Measurements from ENCODE around the gene TMCO2. TPM values are rescaled to one million over a fixed set of nuclear protein-coding genes. Genes with fewer than 3 reads are reported as not detected.
"Not testable (repeated sequence)": the region's sequence is repeated elsewhere in the genome, so short reads cannot be mapped to it uniquely, and the experiment has no call there.

Gene TMCO2
- total RNA-seq = not detected
- long read RNA-seq = 0 reads

DNA sequence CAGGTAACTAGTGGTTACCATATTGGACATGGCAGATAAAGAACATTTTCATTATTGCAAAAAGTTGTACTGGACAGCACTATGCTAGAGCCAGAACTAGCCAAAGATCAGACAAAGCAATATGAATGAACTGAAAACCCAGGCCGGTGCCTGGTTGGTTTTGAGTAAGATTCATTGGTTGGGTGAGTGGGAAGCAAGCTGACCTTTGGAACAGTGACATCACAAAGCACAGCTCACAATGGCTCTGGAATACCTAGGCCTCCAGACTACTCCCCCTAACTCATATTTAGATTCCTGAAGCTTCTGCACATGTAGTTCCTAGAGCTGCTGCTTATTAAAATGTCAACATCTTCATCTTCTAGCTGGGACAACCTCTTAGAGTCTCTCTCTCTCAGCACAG, at the start of gene TMCO2:
TMCO2 (plus strand) TSS at position 283 of the 400 bp plus-strand sequence; CDS start at position 340, 57 bp downstream.
- H3K36me3 ChIP-seq = no peaks in the 10 kb centered on the region
- intact Hi-C loops (cut with micrococcal nuclease) = no loop called here
- no peak within 1 kb of the TSS for H3K4me3 ChIP-seq
- no peaks in the 10 kb centered on the region for H3K9me3 ChIP-seq (replicated peaks)
- H3K27ac ChIP-seq (replicated peaks) = no peak within 1 kb of the TSS
- TF ChIP-seq, protein P1, sequence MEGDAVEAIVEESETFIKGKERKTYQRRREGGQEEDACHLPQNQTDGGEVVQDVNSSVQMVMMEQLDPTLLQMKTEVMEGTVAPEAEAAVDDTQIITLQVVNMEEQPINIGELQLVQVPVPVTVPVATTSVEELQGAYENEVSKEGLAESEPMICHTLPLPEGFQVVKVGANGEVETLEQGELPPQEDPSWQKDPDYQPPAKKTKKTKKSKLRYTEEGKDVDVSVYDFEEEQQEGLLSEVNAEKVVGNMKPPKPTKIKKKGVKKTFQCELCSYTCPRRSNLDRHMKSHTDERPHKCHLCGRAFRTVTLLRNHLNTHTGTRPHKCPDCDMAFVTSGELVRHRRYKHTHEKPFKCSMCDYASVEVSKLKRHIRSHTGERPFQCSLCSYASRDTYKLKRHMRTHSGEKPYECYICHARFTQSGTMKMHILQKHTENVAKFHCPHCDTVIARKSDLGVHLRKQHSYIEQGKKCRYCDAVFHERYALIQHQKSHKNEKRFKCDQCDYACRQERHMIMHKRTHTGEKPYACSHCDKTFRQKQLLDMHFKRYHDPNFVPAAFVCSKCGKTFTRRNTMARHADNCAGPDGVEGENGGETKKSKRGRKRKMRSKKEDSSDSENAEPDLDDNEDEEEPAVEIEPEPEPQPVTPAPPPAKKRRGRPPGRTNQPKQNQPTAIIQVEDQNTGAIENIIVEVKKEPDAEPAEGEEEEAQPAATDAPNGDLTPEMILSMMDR (IDR thresholded peaks at IDR 0.05; ENCODE audit: borderline replicate concordance) = no peak
- peaks cover 16% of the 10 kb centered on the region for H3K4me1 ChIP-seq
- DNase-seq = no peak
- no peaks in the 10 kb centered on the region for H3K27me3 ChIP-seq (ENCODE audit: low read depth)

- Histone ChIP-seq H3K27me3 (ENCODE audit: low read depth) (no peaks in the 10 kb centered on the region), H3K36me3 (peaks cover 48% of the 10 kb centered on the region), H3K27ac (replicated peaks) (no peak overlapping the region), H3K4me1 (peaks cover 12% of the 10 kb centered on the region), H3K4me3 (no peak overlapping the region), H3K9me3 (replicated peaks) (no peaks in the 10 kb centered on the region)
- no peak for DNase-seq
- intact Hi-C loops (cut with micrococcal nuclease) = no loop called here
- TF ChIP-seq, protein P1 (IDR thresholded peaks at IDR 0.05; ENCODE audit: borderline replicate concordance) = no peak
Observed at GRCh38 chr1:40199126-40199525, 48.6 kb upstream of the TMCO2 start.

DNA sequence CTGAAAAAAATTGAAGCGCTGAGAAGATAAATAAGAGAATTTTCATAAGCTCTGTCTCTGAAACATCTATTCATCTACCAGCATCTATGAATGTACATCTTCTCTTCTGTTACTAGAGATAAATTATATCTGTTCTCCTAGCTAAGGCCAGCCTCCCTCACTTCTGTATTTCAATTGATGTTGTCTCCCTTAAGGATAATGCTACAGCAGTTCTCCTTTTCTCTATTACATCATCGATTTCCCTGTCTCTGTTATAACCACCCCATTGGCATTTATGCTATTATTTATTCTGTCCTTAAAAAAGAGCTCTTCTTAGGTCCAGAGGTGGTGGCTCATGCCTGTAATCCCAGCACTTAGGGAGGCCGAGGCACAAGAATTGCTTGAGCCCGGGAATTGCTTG, 42.9 kb upstream of the TMCO2 start:
- Histone ChIP-seq H3K27me3 (ENCODE audit: low read depth) (no peaks in the 10 kb centered on the region), H3K36me3 (peaks cover 59% of the 10 kb centered on the region)
- intact Hi-C loops (cut with micrococcal nuclease) = no loop called here

DNA sequence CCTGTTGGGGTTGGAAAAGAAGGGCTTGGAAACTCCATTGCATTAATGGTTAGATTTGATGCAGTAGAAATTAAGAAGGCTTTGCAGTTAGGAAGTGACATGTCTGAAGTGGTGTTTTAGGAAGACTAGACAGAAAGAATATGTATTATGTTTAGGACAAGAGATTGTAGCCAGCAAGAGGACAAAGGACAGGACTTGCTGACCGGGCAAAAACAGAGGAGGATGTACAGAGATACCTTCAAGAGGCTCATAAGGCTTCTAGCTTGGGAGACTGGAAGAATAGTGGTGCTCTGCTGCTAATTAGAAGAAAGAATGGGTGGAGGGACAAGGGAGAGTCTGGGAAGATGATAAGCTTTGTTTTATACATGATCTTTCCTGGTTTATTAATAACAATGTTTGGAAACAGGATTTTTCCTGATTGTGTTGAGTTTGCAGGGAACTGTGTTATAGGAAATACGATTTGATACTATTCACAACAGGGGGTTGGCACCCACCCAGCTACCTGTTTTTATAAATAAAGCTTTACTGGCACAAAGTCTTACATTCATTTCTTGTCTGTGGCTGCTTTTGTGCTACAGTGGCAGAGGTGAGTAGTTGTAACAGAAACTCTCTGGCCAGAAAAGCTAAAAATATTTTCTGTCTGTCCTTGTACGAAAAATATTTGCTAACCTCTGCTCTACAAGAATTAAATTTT, 37.1 kb upstream of the TMCO2 start:
- DNase-seq = no peak
- Histone ChIP-seq H3K36me3 (peaks cover 44% of the 10 kb centered on the region), H3K4me3 (no peak overlapping the region), H3K27ac (replicated peaks) (no peak overlapping the region), H3K9me3 (replicated peaks) (no peaks in the 10 kb centered on the region), H3K27me3 (ENCODE audit: low read depth) (no peaks in the 10 kb centered on the region), H3K4me1 (peaks cover 20% of the 10 kb centered on the region)
- intact Hi-C loops (cut with micrococcal nuclease) = no loop called here
- TF ChIP-seq, protein P1 (IDR thresholded peaks at IDR 0.05; ENCODE audit: borderline replicate concordance) = no peak

More for the DNA sequence above, 42.9 kb upstream of the TMCO2 start:
- H3K4me1 ChIP-seq = peaks cover 8% of the 10 kb centered on the region
- H3K9me3 ChIP-seq (replicated peaks) = no peaks in the 10 kb centered on the region
- H3K27ac ChIP-seq (replicated peaks) = no peak overlapping the region
- DNase-seq = no peak
- no peak overlapping the region for H3K4me3 ChIP-seq
- TF ChIP-seq, protein P1 (IDR thresholded peaks at IDR 0.05; ENCODE audit: borderline replicate concordance) = no peak

- intact Hi-C loops (cut with micrococcal nuclease) = no loop called here
- H3K4me3 ChIP-seq = no peak overlapping the region
- H3K36me3 ChIP-seq = peaks cover 28% of the 10 kb centered on the region
- H3K4me1 ChIP-seq = no peaks in the 10 kb centered on the region
- H3K9me3 ChIP-seq (replicated peaks) = no peaks in the 10 kb centered on the region
- DNase-seq = no peak
- H3K27ac ChIP-seq (replicated peaks) = no peak overlapping the region
- TF ChIP-seq, protein P1 (IDR thresholded peaks at IDR 0.05; ENCODE audit: borderline replicate concordance) = no peak
- H3K27me3 ChIP-seq (ENCODE audit: low read depth) = no peaks in the 10 kb centered on the region
Observed at GRCh38 chr1:40218333-40218732, 29.4 kb upstream of the TMCO2 start.

DNA sequence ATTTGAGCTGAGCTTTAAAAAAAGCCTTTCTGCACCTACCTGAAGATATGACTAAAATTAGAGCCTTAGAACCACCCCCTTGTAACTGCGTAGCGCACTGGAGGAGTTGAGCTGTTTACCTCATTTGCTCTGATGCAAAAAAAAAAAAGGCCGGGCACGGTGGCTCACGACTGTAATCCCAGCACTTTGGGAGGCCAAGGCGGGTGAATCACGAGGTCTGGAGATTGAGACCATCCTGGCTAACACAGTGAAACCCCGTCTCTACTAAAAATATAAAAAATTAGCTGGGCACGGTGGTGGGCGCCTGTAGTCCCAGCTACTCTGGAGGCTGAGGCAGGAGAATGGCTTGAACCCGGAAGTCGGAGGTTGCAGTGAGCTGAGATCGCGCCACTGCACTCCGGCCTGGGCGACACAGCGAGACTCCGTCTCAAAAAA, 26.2 kb upstream of the TMCO2 start:
- peaks cover 31% of the 10 kb centered on the region for H3K36me3 ChIP-seq
- H3K4me3 ChIP-seq; H3K27me3 ChIP-seq (ENCODE audit: low read depth); DNase-seq; intact Hi-C loops (cut with micrococcal nuclease); H3K27ac ChIP-seq (replicated peaks); H3K9me3 ChIP-seq (replicated peaks); H3K4me1 ChIP-seq: not testable (repeated sequence)

Data from left ventricle myocardium inferior (tissue), 1 donor.